CD14-positive monocyte (primary cell): Measurements from ENCODE around the gene RAD50. TPM values are rescaled to one million over a fixed set of nuclear protein-coding genes. Genes with fewer than 3 reads are reported as not detected.

Experiments
- DNase-seq, 3 donors: peaks; one replicate each; pipeline ENCODE4 v3.0.0-alpha.2; 2011 to 2022
- H2AFZ ChIP-seq: 2 replicates; pipeline ENCODE4 v1.6.0; 2012; ENCODE audit warnings: mild to moderate bottlenecking, low read depth, low read length, inconsistent platforms; ENCODE audit not compliant: insufficient read depth, poor library complexity, severe bottlenecking
- H3K27ac ChIP-seq, 2 donors: 1 replicate in 1 of 2; 2 replicates in 1 of 2; pipeline ENCODE4 v1.5.1; 2012 to 2013; ENCODE audit warnings: low read length in 2 of 2, control low read depth in 1 of 2, inconsistent platforms in 1 of 2, low read depth in 1 of 2, mild to moderate bottlenecking in 1 of 2
- H3K27me3 ChIP-seq, 2 donors: one replicate each; pipeline versions ENCODE4 v1.6.0 to v1.6.1; 2011 to 2013; ENCODE audit warnings: low read length in 2 of 2; ENCODE audit not compliant: control insufficient read depth in 2 of 2, insufficient read depth in 2 of 2
- H3K36me3 ChIP-seq, 2 donors: replicated peaks in 1 of 2; 1 replicate in 1 of 2; 2 replicates in 1 of 2; pipeline versions ENCODE4 v1.5.1 to v1.6.1; 2012 to 2013; ENCODE audit warnings: low read length in 2 of 2, control low read depth in 1 of 2, inconsistent platforms in 1 of 2, mild to moderate bottlenecking in 1 of 2; ENCODE audit not compliant: insufficient read depth in 2 of 2, control insufficient read depth in 1 of 2
- H3K4me1 ChIP-seq, 2 donors: 1 replicate in 1 of 2; 2 replicates in 1 of 2; pipeline versions ENCODE4 v1.5.1 to v1.6.1; 2012 to 2013; ENCODE audit warnings: low read length in 2 of 2, control low read depth in 1 of 2, inconsistent platforms in 1 of 2, mild to moderate bottlenecking in 1 of 2, moderate library complexity in 1 of 2; ENCODE audit not compliant: insufficient read depth in 2 of 2, control insufficient read depth in 1 of 2
- H3K4me2 ChIP-seq: replicated peaks from 2 replicates; pipeline ENCODE3; 2012; ENCODE audit warnings: low read length, moderate library complexity, mild to moderate bottlenecking; ENCODE audit not compliant: poor library complexity, severe bottlenecking; ENCODE audit errors: extremely low read depth
- H3K4me3 ChIP-seq, 3 experiments: fragments of 200-600 bp in 1 of 3; sonication (generic) in 1 of 3; replicated peaks in 1 of 3; 1 replicate in 2 of 3; 2 replicates in 1 of 3; pipeline ENCODE4 v1.5.1; 2011 to 2013; ENCODE audit warnings: low read length in 3 of 3, mild to moderate bottlenecking in 3 of 3, control low read depth in 2 of 3, low read depth in 2 of 3, inconsistent platforms in 1 of 3, moderate library complexity in 1 of 3
- H3K79me2 ChIP-seq: 2 replicates; pipeline ENCODE4 v1.6.0; 2012; ENCODE audit warnings: mild to moderate bottlenecking, control low read depth, inconsistent platforms, low read length, moderate library complexity; ENCODE audit not compliant: insufficient read depth
- H3K9ac ChIP-seq: 2 replicates; pipeline ENCODE4 v1.6.0; 2017; ENCODE audit warnings: low read length, mild to moderate bottlenecking; ENCODE audit not compliant: insufficient read depth, poor library complexity, severe bottlenecking
- H3K9me3 ChIP-seq, 2 donors: replicated peaks in 1 of 2; 1 replicate in 1 of 2; 2 replicates in 1 of 2; pipeline versions ENCODE4 v1.5.1 to v1.6.1; 2012 to 2013; ENCODE audit warnings: low read length in 2 of 2, control low read depth in 1 of 2; ENCODE audit not compliant: control insufficient read depth in 1 of 2, insufficient read depth in 1 of 2
- H4K20me1 ChIP-seq: 2 replicates; pipeline ENCODE4 v1.6.0; 2012; ENCODE audit warnings: mild to moderate bottlenecking, low read length, control low read depth, moderate library complexity; ENCODE audit not compliant: insufficient read depth
- H3K27ac Mint-ChIP-seq, 7 donors: one replicate each; pipeline ENCODE4 v1.8.0; 2020; ENCODE audit warnings: mild to moderate bottlenecking in 7 of 7, mixed read lengths in 7 of 7, moderate library complexity in 6 of 7, inconsistent platforms in 2 of 7
- H3K27me3 Mint-ChIP-seq, 3 donors: one replicate each; pipeline ENCODE4 v1.8.0; 2021 to 2022; ENCODE audit warnings: low read depth in 3 of 3, mild to moderate bottlenecking in 3 of 3, mixed read lengths in 3 of 3, moderate library complexity in 3 of 3, inconsistent platforms in 1 of 3
- H3K36me3 Mint-ChIP-seq, 2 donors: one replicate each; pipeline ENCODE4 v1.8.0; 2020; ENCODE audit warnings: mixed read lengths in 2 of 2, inconsistent platforms in 1 of 2, mild to moderate bottlenecking in 1 of 2
- H3K4me1 Mint-ChIP-seq: one replicate; pipeline ENCODE4 v1.8.0; 2020; ENCODE audit warnings: mild to moderate bottlenecking, mixed read lengths
- H3K4me3 Mint-ChIP-seq, 2 donors: one replicate each; pipeline ENCODE4 v1.8.0; 2020; ENCODE audit warnings: mild to moderate bottlenecking in 2 of 2, mixed read lengths in 2 of 2, moderate library complexity in 1 of 2
- H3K9me3 Mint-ChIP-seq, 7 donors: one replicate each; pipeline ENCODE4 v1.8.0; 2020 to 2022; ENCODE audit warnings: mixed read lengths in 7 of 7, mild to moderate bottlenecking in 6 of 7, moderate library complexity in 6 of 7, inconsistent platforms in 2 of 7
- WGBS: methylation state at CpG from one replicate; pipeline ENCODE4 v1.1.5; 2013; ENCODE audit warnings: missing lambda C conversion rate; ENCODE audit not compliant: insufficient coverage; 5-methylcytosine and 5-hydroxymethylcytosine counted together
- intact Hi-C, 2 donors: fragments of 100-400 bp; cut with micrococcal nuclease; formaldehyde crosslinking; loops; one replicate each; pipeline versions ENCODE4 v1.15.0 to v1.15.1; 2023
- polyA plus RNA-seq, 3 donors: library from polyadenylated mRNA; depleted of rRNA in 1 of 3; unstranded in 2 of 3; stranded (reverse) in 1 of 3; fragments of 300-500 nt in 2 of 3; fragments of >200 nt in 1 of 3; fragmentation: Illumina TruSeq in 2 of 3; gene quantifications; 1 replicate in 2 of 3; 2 replicates in 1 of 3; pipeline ENCODE4 v1.2.3, GENCODE V29; 2012 to 2021
- TF ChIP-seq, protein P1 (sequence below): fragments of 200-600 bp; IDR thresholded peaks from one replicate; pipeline ENCODE4 v1.8.0; 2022; ENCODE audit warnings: antibody characterized with exemption, mild to moderate bottlenecking

RAD50 gene
- polyA plus RNA-seq, 3 donors: 5.8 to 9.3 (median 8.2) TPM

GRCh38 chr5:132557478-132558172 is 848 bp downstream of the RAD50 start:
- H3K27me3 Mint-ChIP-seq: peaks cover 2 to 5% (median 5%) of the 10 kb centered on the region in 3 donors
- TF ChIP-seq, protein P1, sequence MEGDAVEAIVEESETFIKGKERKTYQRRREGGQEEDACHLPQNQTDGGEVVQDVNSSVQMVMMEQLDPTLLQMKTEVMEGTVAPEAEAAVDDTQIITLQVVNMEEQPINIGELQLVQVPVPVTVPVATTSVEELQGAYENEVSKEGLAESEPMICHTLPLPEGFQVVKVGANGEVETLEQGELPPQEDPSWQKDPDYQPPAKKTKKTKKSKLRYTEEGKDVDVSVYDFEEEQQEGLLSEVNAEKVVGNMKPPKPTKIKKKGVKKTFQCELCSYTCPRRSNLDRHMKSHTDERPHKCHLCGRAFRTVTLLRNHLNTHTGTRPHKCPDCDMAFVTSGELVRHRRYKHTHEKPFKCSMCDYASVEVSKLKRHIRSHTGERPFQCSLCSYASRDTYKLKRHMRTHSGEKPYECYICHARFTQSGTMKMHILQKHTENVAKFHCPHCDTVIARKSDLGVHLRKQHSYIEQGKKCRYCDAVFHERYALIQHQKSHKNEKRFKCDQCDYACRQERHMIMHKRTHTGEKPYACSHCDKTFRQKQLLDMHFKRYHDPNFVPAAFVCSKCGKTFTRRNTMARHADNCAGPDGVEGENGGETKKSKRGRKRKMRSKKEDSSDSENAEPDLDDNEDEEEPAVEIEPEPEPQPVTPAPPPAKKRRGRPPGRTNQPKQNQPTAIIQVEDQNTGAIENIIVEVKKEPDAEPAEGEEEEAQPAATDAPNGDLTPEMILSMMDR: no peak
- peak overlapping the region; percentile 75 to 90 for H3K27ac ChIP-seq
- H3K9me3 Mint-ChIP-seq: peaks cover 0 to 20% (median 5%) of the 10 kb centered on the region in 7 donors
- DNase-seq: peak; percentile 5 to 24 (median 19)
- WGBS: 12% methylated on average over 7 of the region's 15 CpGs
- peak overlapping the region; percentile 87 for H3K9ac ChIP-seq
- H3K27ac Mint-ChIP-seq: peak overlapping the region; percentile 91 to 94 (median 94)
- H3K27me3 ChIP-seq: no peaks in the 10 kb centered on the region
- H3K4me3 ChIP-seq: peak overlapping the region; percentile 72 to 88 (median 74)
- H3K4me2 ChIP-seq: peak overlapping the region; percentile 93
- peaks cover 12 to 22% of the 10 kb centered on the region in 2 donors for H3K4me1 ChIP-seq
- peaks cover 20 to 30% of the 10 kb centered on the region in 2 donors for H3K36me3 ChIP-seq
- peaks cover 3 to 4% of the 10 kb centered on the region in 2 donors for H3K36me3 Mint-ChIP-seq
- H2AFZ ChIP-seq: peak overlapping the region; percentile 98
- peak overlapping the region; percentile 98 to 99 for H3K4me3 Mint-ChIP-seq
- peaks cover 16% of the 10 kb centered on the region for H3K4me1 Mint-ChIP-seq
- intact Hi-C loops: no loop called here
- peaks cover 0 to 6% of the 10 kb centered on the region in 2 donors for H3K9me3 ChIP-seq
- peaks cover 31% of the 10 kb centered on the region for H3K79me2 ChIP-seq
- H4K20me1 ChIP-seq: no peaks in the 10 kb centered on the region

DNA sequence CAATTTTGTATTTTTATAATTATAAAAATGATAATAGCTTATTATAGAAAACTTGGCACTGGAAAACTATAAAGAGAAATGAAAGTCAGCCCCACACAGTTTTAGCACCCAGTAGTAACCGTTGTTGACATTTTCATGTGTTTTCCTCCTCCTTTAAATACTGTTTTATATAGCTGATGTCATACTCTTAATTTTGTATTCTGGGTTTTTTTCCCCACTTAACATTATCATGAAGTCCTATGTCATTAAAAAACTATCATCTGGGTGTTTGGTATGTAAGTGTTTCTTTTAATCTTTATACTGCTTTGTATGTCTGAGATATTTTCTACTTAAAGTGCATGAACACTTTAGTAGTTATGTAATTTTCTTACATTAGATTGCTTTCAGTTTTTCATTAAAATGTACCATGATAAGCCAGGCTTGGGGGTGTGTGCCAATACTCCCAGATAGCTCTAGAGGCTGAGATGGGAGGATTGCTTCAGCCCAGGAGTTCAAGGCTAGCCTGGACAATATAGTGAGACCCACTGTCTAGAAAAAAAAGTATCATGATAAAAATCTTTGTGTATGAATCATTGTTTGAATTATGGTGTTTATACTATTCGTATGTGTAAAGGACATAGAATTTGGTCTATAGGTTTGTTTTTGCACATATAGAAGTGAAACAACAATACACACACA is 2.7 kb downstream of the RAD50 start:
- Mint-ChIP-seq H3K4me3 (no peak overlapping the region), H3K36me3 (peaks cover 3 to 4% of the 10 kb centered on the region in 2 donors), H3K9me3 (peaks cover 0 to 12% (median 0%) of the 10 kb centered on the region in 7 donors), H3K4me1 (peaks cover 16% of the 10 kb centered on the region), H3K27ac (no peak overlapping the region), H3K27me3 (peaks cover 1 to 3% (median 2%) of the 10 kb centered on the region in 3 donors)
- peaks cover 12 to 22% of the 10 kb centered on the region in 2 donors for H3K4me1 ChIP-seq
- WGBS: no CpG with 5 or more reads among the region's 2 CpGs
- intact Hi-C loops: no loop called here
- no peak overlapping the region for H3K4me3 ChIP-seq
- no peak overlapping the region for H2AFZ ChIP-seq
- peaks cover 31% of the 10 kb centered on the region for H3K79me2 ChIP-seq
- no peaks in the 10 kb centered on the region for H4K20me1 ChIP-seq
- H3K4me2 ChIP-seq: no peak overlapping the region
- no peak overlapping the region for H3K9ac ChIP-seq
- peaks cover 16 to 17% of the 10 kb centered on the region in 2 donors for H3K9me3 ChIP-seq
- no peaks in the 10 kb centered on the region for H3K27me3 ChIP-seq
- H3K36me3 ChIP-seq: peaks cover 33 to 49% of the 10 kb centered on the region in 2 donors
- TF ChIP-seq, protein P1: no peak
- no peak overlapping the region for H3K27ac ChIP-seq
- DNase-seq: no peak
